Fibroblast of skin of abdomen (primary cell): ENCODE measurements around the gene C15orf61.

Experiments used
- DNase-seq: peaks from one replicate; pipeline ENCODE4 v3.0.0-alpha.2; 2013

The C15orf61 gene

DNA sequence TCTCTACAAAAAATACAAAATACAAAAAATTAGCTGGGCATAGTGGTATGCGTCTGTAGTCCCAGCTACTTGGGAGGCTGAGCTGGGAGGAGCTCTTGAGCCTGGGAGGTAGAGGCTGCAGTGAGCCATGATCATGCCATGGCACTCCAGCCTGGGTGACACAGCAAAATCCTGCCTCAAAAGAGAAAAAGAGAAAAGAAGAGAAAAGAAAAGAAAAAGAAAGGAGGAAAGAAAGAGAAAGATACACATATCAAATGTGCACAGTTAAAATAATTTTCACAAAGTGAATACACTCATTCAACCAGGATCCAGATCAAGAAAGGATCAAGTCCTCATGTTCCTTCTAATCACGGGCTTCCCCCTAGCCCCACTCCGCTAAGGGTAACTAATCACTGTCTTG lies 5.8 kb upstream of the C15orf61 start:
- no peak for DNase-seq

DNA sequence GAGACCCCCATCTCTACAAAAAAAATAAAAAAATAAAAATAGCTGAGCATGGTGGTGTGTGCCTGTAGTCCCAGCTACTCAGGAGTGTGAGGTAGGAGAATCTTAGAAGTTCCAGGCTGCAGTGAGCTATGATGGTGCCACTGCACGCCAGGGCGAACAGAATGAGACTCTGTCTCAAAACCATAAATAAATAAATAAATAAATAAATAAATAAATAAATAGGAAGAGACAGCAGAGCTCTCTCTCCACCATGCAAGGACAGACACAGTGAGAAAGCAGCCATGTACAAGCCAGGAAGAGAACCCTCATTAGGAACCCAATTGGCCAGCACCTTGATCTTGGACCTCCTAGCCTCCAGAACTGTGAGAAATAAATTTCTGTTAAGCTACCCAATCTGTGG lies 5.4 kb upstream of the C15orf61 start:
- DNase-seq: no peak

DNA sequence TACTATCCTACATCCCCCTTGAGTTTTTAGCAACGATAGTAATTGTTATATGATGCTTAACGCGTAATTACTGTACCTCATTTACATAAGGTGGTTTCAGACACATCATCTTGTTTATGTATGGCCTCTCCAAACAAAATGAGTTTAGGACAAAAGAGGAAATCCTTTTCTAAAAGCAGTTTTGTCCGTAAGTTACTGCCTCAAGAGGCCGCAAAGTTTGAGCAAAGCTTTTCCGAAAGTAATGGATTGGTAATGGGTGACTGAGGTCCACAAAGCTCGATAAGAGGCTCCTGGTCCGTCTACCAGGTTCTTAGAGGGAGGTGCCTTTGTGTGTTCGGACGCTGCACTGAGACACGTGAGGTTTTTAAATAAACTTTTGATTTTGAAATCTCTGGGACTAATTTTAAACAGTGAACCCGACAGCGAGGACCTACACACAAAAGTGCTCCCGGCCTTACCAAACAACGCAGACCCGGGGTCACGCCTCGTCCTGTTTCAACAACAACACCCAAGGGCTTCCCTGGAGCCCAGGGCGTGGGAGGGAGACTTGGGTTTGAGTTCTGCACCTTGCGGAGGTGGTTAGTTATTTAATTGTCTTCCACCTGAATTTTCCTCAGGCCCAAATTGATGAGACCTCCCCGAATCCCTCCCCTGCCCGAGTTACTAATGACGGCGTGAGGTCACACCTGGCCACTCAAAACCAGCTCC lies 456 bp upstream of the C15orf61 start:
- DNase-seq: no peak

GRCh38 chr15:67521783-67522568 lies 1.0 kb downstream of the C15orf61 start:
- DNase-seq: no peak

- no peak for DNase-seq
Measured at GRCh38 chr15:67523330-67523729, 2.4 kb downstream of the C15orf61 start.

- no peak for DNase-seq
Measured at GRCh38 chr15:67524235-67524634, 3.3 kb downstream of the C15orf61 start.

DNA sequence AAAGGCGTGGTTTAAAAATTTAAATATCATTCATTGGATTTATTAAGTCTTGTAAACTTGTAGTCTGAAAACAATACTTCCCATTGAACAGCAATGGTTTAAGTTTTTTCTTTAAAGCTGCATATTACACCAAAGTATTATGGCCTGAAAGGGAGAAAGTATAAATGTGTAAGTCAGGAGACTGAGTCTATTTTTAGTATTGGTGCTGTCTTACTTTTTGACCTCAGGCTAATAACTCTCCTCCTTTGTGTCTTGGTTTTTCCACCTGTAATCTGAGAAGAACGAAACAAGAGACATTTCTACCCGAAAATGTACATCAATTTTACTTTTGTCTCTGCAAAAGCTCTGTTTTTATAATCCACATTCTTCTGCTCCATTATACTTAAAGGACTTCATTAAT lies 7.6 kb downstream of the C15orf61 start:
- no peak for DNase-seq

DNA sequence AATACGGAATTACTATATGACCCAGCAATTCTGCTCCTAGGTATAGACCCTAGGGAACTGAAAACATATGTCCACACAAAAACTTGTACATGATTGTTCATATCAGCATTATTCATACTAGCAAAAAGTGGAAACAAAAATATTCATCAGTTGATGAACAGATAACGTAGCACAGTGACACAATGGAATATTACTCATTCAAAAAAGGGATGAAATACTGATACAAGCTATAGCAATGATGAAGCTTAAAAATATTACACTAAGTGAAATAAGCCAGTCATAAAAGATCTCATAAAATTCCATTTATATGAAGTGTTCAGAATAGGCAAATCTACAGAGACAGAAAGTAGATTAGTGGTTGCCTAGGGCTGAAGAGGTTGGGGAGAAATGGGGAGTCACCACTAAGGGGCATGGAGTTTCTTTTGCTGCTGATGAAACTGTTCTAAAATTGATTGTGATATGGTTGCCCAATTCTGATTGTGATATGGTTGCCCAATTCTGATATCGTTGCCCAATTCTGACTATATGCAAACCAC lies 10.5 kb downstream of the C15orf61 start:
- DNase-seq: peak; percentile 80

- no peak for DNase-seq
Measured at GRCh38 chr15:67533873-67534272, 12.9 kb downstream of the C15orf61 start.

- DNase-seq: no peak
Measured at GRCh38 chr15:67534360-67534759, 13.4 kb downstream of the C15orf61 start.

- DNase-seq: no peak
Measured at GRCh38 chr15:67537771-67538170, 16.8 kb downstream of the C15orf61 start.

DNA sequence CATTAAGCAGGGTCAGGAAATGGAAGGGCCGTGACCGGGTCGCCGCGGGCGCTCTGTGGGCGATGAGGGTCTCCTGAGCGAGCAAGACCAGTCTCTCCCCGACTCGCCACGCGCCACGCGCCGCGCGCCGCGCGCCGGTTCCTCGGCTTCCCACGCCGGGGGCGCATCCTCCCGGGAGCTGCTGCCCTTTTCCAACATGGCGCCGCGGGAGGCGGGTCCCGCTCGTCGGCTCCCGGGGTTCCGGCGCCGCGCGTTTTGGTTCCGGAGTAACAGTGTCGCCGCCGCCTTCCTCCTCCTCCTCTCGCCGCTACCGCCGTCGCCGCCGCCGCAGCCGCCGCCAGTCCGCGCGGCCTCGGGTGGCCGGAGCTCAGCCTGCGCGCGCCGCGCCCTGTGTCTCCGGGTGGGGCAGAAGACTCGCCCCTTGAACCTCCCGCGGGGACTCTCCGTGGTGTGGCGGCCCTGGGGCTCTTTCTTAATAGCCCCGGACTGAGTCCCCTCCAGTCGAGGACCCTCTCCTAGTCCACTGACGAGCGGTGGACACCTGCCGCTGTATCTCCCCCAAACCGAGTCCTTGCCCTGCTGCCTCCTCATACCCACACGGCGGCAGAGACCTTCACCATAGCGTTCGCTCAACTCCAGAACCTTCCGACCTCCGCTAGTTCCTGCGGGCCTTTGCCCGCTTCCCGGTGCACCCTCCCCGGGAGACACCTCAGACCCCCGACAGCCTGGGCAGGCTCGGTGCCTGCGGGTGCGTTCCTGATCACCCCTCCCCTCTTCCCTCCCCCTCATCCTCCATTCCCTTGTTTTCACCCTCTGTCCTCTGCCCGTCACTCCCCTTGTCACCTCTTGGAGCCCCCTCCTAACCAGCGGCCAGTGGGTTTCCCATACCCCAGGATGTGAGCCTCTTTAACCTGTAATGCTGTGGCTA lies 21.8 kb downstream of the C15orf61 start, which contains the start of gene MAP2K5:
Gene MAP2K5, plus strand, starts transcription at position 284 of the 928 bp plus-strand sequence. Its CDS starts 633 bp downstream, at position 917.
- peak; percentile 73 for DNase-seq

- DNase-seq: no peak
Measured at GRCh38 chr15:67543348-67543718, 22.4 kb downstream of the C15orf61 start.

GRCh38 chr15:67544475-67544874 lies 23.5 kb downstream of the C15orf61 start:
- no peak for DNase-seq

DNA sequence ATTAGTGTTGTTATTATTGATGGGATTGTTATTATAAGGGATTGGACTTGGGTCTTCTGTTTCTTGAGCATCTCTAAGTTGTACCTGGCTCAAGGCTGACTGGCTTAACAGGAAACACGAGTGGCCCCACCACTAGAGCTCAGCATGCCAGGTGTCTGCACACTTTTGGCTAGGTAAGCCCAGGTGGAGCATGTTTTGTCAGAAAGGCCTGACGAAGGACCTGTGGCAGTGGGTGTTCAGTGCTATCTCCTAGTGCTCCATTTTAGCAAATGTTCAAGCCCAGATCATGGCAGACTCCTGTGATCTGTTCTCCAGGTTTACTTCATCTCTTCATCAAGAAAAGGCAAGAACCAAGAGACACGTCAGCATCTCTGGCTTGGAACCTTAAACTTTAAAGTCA lies 24.9 kb downstream of the C15orf61 start:
- no peak for DNase-seq

- DNase-seq: no peak
Measured at GRCh38 chr15:67547064-67547463, 26.1 kb downstream of the C15orf61 start.

GRCh38 chr15:67547836-67548235 lies 26.9 kb downstream of the C15orf61 start:
- no peak for DNase-seq

DNA sequence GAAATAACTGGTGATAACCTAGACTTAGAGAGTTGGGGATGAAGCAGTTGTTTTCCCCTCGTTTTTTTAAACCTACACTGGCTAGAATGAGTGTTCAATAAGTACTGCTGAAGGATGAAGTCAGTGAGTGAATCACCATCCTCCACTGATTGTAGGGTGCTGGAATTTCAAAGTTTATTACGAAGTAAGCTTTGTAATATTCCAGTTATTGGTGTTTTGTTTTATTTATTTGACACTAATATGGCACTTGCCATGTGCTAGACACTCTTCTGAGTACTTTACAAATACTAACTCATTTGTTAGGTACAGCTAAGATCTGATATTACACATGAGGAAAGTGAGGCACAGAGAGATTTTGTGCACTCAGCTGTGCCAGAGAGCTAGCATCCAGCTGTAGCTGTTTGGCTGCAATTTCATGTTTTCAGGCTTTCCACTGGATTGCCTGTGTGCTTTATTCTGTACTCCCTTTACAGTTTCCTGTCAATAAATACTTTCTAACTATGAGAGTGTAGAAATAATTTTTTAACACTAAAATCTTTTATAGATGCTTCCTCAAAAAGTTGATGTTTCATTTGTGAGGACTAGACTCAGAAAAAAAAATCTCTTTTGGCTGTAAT lies 27.4 kb downstream of the C15orf61 start:
- DNase-seq: peak; percentile 30

GRCh38 chr15:67548862-67549651 lies 28.1 kb downstream of the C15orf61 start:
- no peak for DNase-seq

- no peak for DNase-seq
Measured at GRCh38 chr15:67549736-67550135, 28.8 kb downstream of the C15orf61 start.

DNA sequence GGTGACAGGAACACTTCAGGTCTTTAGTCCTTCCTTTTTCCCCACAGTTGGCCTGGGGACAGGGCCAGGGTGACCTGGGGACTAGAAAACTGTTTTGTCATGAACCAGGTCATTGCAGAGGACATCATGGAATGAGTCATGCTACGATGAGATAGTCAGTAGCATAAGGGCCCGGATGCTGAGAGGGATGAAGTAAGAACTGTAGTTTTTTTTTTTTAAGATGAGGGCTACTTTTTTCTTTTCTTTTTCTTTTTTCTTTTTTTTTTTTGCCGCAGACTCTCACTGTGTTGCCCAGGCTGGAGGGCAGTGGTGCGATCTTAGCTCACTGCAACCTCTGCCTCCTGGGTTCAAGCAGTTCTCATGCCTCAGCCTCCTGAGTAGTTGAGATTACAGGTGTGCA lies 29.6 kb downstream of the C15orf61 start:
- DNase-seq: no peak
